NCI-H2107 (cell line): ENCODE measurements around the gene ZNRF1.
"Not testable (repeated sequence)": the region's sequence is repeated elsewhere in the genome, so short reads cannot be mapped to it uniquely, and the experiment has no call there.

Experiments used
- DNase-seq: peaks from one replicate; lab custom pipeline; 2025; lab: John Stamatoyannopoulos, UW

ZNRF1 gene

GRCh38 chr16:75002474-75002873, 3.6 kb downstream of the ZNRF1 start:
- DNase-seq: no peak

- no peak for DNase-seq
Observed at GRCh38 chr16:75003931-75004330, 5.1 kb downstream of the ZNRF1 start.

GRCh38 chr16:75004460-75004859, 5.6 kb downstream of the ZNRF1 start:
- DNase-seq: no peak

GRCh38 chr16:75005697-75006096, 6.9 kb downstream of the ZNRF1 start:
- DNase-seq: no peak

- DNase-seq: no peak
Observed at GRCh38 chr16:75007443-75007842, 8.6 kb downstream of the ZNRF1 start.

- DNase-seq: no peak
Observed at GRCh38 chr16:75010427-75010826, 11.6 kb downstream of the ZNRF1 start.

GRCh38 chr16:75011634-75012307, 12.9 kb downstream of the ZNRF1 start:
- DNase-seq: no peak

GRCh38 chr16:75012380-75013081, 13.7 kb downstream of the ZNRF1 start:
- DNase-seq: no peak

- DNase-seq: not testable (repeated sequence)
Observed at GRCh38 chr16:75013123-75013522, 14.3 kb downstream of the ZNRF1 start.

GRCh38 chr16:75014318-75014717, 15.5 kb downstream of the ZNRF1 start:
- DNase-seq: no peak

GRCh38 chr16:75016451-75017081, 17.7 kb downstream of the ZNRF1 start:
- DNase-seq: not testable (repeated sequence)

- DNase-seq: no peak
Observed at GRCh38 chr16:75017670-75018525, 19.1 kb downstream of the ZNRF1 start.

GRCh38 chr16:75019007-75019406, 20.2 kb downstream of the ZNRF1 start:
- no peak for DNase-seq

- no peak for DNase-seq
Observed at GRCh38 chr16:75019586-75019985, 20.8 kb downstream of the ZNRF1 start.

GRCh38 chr16:75021410-75021809, 22.6 kb downstream of the ZNRF1 start:
- no peak for DNase-seq

GRCh38 chr16:75022567-75022966, 23.7 kb downstream of the ZNRF1 start:
- no peak for DNase-seq

GRCh38 chr16:75023009-75023408, 24.2 kb downstream of the ZNRF1 start:
- DNase-seq: no peak

- DNase-seq: no peak
Observed at GRCh38 chr16:75024182-75024581, 25.4 kb downstream of the ZNRF1 start.

GRCh38 chr16:75024594-75024993, 25.8 kb downstream of the ZNRF1 start:
- no peak for DNase-seq

GRCh38 chr16:75025761-75026160, 26.9 kb downstream of the ZNRF1 start:
- DNase-seq: no peak

GRCh38 chr16:75026239-75026891, 27.5 kb downstream of the ZNRF1 start:
- DNase-seq: not testable (repeated sequence)

GRCh38 chr16:75026892-75027391, 28.1 kb downstream of the ZNRF1 start:
- no peak for DNase-seq
